GM18526 (cell line): ENCODE results near the gene PDE7B.

ENCODE experiments used
- POLR2A ChIP-seq: IDR thresholded peaks from 3 replicates; pipeline ENCODE4 v1.6.1; 2011; ENCODE audit not compliant: insufficient read length; ENCODE audit errors: extremely low read depth

Gene PDE7B

GRCh38 chr6:135831016-135831415 lies 20.5 kb upstream of the PDE7B start:
- no peak for TF ChIP-seq POLR2A

GRCh38 chr6:135832166-135832565 lies 19.3 kb upstream of the PDE7B start:
- TF ChIP-seq POLR2A, result no peak

- TF ChIP-seq POLR2A, result no peak
Measured at GRCh38 chr6:135833771-135834170, 17.7 kb upstream of the PDE7B start.

DNA sequence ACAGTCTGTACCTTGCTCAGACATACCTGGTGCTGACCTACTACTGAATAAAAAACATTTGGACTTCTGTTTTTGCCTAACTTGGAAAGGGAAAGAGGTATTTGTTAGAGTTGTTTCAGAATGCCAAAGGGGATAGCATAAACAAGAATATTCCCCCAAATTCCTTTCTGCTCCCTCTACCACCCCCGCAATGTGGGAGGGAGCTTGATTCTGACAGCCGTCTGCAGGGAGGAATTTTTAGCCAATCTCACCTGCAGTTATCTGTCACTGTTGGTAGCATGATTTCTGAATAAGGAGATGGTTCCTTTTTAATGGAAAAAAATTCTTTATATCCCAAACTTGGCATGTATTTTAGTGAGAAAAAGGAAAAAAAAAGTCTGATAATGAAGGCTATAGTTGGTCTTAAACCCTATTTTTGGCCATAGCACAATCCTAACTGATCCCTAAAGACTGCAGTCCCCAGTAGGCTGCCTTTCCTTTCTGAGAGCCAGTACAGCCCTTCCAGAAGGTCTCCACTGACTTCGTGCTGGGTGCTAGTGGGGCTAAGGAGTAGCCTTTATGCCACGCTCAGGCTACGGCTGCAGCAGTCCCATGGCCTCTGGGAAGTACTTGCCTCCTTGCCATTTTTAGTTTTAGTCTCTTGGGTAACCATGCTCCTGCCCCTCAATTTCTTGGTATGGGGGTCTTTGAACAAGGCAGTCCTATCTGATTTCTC lies 13.6 kb upstream of the PDE7B start:
- no peak for TF ChIP-seq POLR2A

GRCh38 chr6:135839121-135839520 lies 12.4 kb upstream of the PDE7B start:
- TF ChIP-seq POLR2A, result no peak

DNA sequence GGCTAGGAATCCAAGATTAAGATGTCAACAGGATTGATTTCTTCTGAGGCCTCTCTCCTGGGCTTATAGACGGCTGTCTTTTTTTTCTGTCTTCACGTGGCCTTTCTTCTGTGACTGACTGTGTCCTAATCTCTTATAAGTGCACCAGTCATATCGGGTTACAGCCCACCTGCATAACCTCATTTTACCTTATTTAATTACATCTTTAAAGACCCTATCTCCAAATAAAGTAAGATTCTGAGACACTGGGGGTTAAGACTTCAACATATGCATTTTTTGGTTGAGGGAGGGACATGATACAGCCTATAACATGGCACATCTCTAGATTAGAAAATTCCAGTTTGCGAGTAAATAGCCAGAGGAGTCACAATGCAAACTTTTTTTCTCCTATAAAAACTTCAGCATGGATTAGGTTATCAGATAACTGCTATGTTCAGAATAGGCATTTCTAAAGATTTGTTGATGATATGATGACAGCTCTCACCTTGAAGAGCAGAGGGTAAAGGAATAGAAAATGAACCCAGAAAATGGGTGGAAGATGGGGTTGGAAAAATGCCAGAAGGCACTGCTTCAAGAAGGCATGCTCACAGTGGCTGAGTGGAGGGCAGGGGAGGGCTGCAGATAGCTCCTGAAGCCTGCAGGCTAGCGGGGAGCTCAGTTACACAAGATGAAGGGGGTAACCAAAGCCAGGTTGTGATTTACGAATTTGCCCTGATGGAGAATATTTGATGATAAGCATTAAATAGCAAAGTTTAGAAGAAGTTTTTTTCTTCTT lies 8.7 kb upstream of the PDE7B start:
- no peak for TF ChIP-seq POLR2A

- no peak for TF ChIP-seq POLR2A
Measured at GRCh38 chr6:135850882-135851281, 619 bp upstream of the PDE7B start.

DNA sequence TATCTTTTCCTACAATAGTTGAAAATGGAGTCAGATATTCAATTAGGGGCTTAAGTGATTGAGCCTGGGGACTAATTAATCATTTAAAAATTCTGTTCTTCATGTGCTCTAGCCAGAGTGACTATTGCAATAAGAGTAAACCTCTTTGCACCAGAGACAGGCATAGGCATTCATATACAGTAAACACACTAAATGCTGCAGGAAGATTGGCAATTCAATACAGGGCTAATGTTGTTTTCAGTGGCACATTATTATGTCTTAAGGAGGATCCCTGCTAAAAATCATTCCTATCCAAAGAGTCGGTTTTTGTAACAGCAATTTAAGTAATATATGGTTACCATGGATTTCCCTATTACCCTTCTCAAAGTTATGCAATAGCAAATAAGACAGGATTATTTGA lies 1.2 kb downstream of the PDE7B start:
- TF ChIP-seq POLR2A, result no peak

- TF ChIP-seq POLR2A, result no peak
Measured at GRCh38 chr6:135853227-135853626, 1.7 kb downstream of the PDE7B start.

DNA sequence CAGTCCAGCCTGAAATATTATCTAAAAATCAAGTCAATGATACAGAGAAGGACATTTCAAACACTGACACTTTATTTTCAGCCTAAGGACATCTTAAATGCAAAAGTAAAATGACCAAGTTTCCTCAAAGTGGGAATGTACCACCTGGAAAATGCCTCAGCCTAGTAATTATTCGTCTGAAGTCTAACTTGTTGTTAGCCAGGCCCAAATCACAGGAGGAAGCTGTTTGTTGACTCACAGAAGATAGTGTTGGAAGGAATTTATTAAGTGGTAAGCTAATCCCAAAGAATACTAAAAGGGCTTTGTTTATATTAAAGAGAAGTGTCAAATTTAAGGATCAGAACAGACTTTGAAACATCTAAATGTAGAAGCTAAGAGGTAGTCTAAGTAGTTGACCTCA lies 2.5 kb downstream of the PDE7B start:
- TF ChIP-seq POLR2A, result no peak

- TF ChIP-seq POLR2A, result no peak
Measured at GRCh38 chr6:135854799-135855198, 3.3 kb downstream of the PDE7B start.

- TF ChIP-seq POLR2A, result no peak
Measured at GRCh38 chr6:135858931-135859330, 7.4 kb downstream of the PDE7B start.

DNA sequence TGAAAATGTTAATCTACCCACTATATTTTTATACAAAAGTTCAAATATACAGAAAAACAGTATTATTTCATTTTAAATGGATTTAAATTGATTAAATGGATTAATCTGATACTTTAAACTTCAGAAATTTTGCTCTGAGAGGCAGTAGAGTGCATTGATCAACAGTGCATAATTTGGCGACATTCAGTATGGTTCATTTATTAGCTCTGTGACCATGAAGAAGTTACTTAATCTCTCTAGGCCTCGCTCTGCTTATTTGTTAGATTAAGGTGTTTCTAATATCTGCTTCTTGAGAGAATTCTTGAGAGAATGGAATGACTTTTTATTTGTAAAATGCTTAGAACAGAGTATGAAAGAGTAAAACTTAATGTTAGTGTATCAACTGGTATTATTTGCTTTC lies 8.9 kb downstream of the PDE7B start:
- no peak for TF ChIP-seq POLR2A

GRCh38 chr6:135861189-135861588 lies 9.7 kb downstream of the PDE7B start:
- no peak for TF ChIP-seq POLR2A

DNA sequence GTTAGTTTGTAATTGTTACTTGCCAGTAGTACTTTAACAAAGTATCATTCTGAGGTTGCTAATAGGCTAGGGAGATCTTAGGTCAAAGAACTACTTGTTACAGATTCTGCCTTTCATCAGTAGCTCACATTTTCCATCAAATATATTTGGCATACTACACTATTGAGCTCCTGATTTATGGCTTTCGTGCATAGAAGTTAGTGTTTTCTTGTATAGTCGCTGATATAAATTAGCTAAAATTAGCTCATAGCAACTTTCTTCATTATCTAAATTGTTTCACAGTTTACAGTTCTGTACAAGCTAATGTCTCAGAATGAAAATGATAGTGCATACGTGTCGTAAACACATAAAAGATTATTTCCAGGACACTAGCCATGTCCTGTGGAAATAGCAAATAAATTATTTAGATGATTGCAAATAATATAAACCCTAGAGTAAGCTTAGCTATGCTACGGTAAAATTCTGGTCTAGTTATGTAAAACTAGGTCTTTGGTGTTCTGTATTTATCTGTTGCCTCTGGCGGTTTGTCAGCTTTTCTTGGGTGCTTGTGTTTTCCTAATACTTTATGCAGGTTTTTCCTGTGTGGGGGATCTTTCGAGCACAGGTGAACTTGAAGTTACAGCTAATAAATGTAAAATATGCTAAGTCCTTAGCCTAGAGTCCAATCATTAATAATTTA lies 15.1 kb downstream of the PDE7B start:
- TF ChIP-seq POLR2A, result no peak

- TF ChIP-seq POLR2A, result no peak
Measured at GRCh38 chr6:135867332-135867731, 15.8 kb downstream of the PDE7B start.
